Measurements from ENCODE around the gene PCDHGA1. TPM values are rescaled to one million over a fixed set of nuclear protein-coding genes. Genes with fewer than 3 reads are reported as not detected.

PCDHGA1 gene
- total RNA-seq, 2 donors: under 0.01 TPM

DNA sequence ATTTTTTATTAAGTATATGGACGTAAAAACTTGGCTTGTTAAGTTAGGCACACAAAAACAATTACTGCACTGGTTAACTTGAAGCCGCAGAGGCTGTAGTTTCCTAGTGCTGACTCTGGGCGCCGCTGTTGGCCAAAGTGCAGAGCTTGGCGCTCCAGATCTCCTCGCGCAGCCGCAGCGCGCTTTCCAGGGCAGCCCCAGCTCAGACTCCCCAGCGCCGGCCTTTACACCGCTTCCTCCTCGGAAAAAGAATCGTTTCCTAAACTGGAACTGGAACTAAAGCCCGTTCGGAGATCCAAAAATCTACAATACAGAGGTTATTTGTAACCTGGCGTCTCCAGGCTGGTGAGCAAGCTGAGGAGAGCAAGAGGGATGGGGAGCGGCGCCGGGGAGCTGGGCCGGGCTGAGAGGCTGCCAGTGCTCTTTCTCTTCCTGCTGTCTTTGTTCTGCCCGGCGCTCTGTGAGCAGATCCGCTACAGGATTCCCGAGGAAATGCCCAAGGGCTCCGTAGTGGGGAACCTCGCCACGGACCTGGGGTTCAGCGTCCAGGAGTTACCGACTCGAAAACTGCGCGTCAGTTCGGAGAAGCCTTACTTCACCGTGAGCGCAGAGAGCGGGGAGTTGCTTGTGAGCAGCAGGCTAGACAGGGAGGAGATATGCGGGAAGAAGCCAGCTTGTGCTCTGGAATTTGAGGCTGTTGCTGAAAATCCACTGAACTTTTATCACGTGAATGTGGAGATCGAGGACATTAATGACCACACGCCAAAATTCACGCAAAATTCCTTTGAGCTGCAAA lies 67.6 kb downstream of the PCDHGA1 start, which contains the start of gene PCDHGB5:
Gene PCDHGB5 (plus strand): TSS at position 192 of the 796 bp plus-strand sequence. CDS start 181 bp downstream, at position 373.

DNA sequence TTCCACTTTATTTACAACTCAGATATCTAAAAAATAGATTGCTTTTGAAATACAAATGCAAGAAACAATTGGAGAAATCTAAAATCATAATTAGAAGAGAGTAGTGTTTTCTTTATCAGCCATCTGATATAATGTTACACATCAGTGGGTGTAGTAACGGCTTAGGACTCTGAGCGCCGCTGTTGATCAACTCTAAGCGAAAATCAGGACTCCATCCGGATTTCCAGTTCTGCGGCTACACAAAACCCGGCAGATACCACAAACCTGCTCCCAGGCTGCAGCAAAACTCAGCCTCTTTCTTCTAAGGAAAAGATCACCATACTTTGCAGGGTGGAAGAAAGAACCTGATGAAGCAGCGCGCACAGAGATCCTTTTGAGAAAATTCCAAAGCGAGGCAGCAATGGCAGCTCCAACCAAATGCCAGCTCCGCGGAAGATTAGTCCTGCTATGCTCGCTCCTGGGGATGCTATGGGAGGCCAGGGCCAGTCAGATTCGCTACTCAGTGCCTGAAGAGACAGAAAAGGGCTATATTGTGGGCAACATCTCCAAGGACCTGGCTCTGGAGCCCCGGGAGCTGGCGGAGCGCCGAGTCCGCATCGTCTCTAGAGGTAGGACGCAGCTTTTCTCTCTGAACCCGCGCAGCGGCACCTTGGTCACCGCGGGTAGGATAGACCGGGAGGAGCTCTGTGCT lies 72.4 kb downstream of the PCDHGA1 start, which contains the start of gene PCDHGA9:
Gene PCDHGA9 (plus strand): TSS at position 226 of the 691 bp plus-strand sequence. CDS start 175 bp downstream, at position 401.

DNA sequence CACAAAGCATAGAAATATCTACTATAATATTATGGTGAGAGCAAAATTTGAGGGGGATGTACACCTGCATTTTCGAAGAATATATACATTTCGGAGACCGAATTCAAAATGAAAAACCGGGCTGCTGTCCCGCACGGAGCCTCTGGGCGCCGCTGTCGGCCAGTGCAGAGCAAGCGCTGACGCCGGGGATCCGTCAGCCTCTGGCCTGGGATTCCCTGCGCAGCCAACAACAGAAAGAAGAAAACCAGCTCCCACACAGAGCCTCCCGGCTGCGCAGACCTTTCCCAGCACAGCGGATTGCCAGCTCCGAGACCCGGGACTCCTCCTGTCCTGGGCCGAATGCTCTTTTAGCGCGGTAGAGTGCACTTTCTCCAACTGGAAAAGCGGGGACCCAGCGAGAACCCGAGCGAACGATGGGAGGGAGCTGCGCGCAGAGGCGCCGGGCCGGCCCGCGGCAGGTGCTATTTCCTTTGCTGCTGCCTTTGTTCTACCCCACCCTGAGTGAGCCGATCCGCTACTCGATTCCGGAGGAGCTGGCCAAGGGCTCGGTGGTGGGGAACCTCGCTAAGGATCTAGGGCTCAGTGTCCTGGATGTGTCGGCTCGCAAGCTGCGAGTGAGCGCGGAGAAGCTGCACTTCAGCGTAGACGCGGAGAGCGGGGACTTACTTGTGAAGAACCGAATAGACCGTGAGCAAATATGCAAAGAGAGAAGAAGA lies 77.6 kb downstream of the PCDHGA1 start, which contains the start of gene PCDHGB6:
Gene PCDHGB6 (plus strand): TSS at position 232 of the 716 bp plus-strand sequence. CDS start 182 bp downstream, at position 414.

DNA sequence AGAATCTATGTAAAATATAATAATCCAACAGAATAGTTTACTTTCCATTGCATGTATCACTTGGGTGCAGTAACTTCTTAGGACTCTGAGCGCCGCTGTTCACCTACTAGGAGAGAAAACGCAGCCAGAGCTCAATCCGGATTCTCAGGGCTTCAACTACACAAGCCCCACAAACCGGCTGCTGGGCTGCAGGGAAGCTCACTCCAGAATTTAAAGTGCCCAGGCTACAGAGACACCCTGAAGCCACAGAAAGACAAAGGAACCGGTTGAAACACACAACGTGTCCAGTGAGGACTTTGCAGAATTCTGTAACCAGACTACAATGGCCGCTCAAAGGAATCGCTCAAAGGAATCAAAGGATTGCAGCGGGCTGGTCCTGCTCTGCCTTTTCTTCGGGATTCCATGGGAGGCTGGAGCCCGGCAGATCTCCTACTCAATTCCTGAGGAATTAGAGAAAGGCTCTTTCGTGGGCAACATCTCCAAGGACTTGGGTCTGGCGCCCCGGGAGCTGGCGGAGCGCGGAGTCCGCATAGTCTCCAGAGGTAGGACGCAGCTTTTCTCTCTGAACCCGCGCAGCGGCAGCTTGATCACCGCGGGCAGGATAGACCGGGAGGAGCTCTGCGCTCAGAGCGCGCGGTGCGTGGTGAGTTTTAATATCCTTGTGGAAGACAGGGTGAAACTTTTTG lies 82.7 kb downstream of the PCDHGA1 start, which contains the start of gene PCDHGA10:
Gene PCDHGA10 (plus strand): TSS at position 134 of the 686 bp plus-strand sequence. CDS start 189 bp downstream, at position 323.

DNA sequence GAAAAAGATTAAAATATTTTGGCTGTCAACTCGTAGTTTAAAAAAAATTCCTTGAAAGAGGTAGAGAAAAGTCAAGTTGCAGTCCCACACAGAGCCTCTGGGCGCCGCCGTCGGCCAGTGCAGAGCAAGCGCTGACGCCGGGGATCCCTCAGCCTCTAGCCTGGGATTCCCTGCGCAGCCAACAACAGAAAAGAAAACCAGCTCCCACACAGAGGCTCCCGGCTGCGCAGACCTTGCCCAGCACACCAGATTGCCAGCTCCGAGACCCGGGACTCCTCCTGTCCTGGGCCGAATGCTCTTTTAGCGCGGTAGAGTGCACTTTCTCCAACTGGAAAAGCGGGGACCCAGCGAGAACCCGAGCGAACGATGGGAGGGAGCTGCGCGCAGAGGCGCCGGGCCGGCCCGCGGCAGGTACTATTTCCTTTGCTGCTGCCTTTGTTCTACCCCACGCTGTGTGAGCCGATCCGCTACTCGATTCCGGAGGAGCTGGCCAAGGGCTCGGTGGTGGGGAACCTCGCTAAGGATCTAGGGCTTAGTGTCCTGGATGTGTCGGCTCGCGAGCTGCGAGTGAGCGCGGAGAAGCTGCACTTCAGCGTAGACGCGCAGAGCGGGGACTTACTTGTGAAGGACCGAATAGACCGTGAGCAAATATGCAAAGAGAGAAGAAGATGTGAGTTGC lies 87.3 kb downstream of the PCDHGA1 start, which contains the start of gene PCDHGB7:
Gene PCDHGB7 (plus strand): TSS at position 184 of the 679 bp plus-strand sequence. CDS start 183 bp downstream, at position 367.

DNA sequence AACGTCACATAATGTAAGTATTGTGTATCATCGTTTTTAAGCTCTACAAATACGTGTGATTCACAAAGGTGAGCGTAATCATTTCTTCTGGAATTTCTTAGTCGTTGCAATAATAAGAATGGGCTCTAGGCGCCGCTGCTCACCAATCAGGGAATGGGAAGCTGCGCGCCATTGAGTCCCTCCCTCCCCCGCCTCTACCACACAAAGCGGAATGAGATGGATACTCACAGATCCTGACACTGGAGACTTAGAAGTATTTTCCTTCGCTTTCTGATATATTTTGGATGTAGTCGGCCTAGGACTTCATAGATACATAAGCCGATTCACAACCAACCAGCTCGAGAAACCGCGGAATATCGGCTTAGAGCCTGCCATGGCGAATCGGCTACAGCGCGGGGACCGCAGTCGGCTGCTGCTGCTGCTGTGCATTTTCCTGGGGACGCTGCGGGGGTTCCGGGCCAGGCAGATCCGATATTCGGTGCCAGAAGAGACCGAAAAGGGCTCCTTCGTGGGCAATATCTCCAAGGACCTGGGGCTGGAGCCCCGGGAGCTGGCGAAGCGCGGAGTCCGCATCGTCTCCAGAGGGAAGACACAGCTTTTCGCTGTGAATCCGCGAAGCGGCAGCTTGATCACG lies 90.7 kb downstream of the PCDHGA1 start, which contains the start of gene PCDHGA11:
Gene PCDHGA11 (plus strand): TSS at position 197 of the 634 bp plus-strand sequence. CDS start 177 bp downstream, at position 374.

DNA sequence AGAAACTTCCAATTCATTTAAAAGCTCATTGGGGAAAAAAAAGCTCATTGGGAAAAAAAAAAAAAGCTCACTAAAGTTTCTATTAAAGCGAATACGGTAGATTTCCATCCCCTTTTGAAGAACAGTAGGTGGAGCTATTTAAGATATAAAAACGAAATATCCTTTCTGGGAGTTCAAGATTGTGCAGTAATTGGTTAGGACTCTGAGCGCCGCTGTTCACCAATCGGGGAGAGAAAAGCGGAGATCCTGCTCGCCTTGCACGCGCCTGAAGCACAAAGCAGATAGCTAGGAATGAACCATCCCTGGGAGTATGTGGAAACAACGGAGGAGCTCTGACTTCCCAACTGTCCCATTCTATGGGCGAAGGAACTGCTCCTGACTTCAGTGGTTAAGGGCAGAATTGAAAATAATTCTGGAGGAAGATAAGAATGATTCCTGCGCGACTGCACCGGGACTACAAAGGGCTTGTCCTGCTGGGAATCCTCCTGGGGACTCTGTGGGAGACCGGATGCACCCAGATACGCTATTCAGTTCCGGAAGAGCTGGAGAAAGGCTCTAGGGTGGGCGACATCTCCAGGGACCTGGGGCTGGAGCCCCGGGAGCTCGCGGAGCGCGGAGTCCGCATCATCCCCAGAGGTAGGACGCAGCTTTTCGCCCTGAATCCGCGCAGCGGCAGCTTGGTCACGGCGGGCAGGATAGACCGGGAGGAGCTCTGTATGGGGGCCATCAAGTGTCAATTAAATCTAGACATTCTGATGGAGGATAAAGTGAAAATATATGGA lies 100.2 kb downstream of the PCDHGA1 start, which contains the start of gene PCDHGA12:
Gene PCDHGA12 (plus strand): TSS at position 176 of the 782 bp plus-strand sequence. CDS start 253 bp downstream, at position 429.

DNA sequence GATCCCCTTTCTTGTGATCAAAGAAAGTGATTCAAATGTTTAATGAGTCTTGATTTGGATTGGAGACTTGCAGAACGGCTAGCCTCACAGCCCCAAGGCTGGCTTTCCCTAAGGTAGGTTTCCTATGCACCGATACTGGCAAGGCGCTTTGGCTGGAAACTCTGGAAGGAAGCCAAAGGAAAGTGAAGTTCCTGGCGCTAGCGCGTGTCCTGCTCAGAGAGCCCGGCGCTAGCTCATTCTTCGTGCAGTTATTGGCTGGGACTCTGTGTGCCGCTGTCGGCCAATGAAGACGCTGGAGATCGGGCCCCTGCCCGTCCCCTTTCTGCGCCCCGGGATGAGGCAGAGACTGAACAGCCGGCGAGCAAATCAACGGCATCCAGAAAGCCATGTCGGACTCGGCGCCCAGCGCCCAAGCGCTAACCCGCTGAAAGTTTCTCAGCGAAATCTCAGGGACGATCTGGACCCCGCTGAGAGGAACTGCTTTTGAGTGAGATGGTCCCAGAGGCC lies 145.4 kb downstream of the PCDHGA1 start, which contains the start of gene PCDHGC3:
Gene PCDHGC3 (plus strand): TSS at position 342 of the 507 bp plus-strand sequence. CDS start 151 bp downstream, at position 493.

DNA sequence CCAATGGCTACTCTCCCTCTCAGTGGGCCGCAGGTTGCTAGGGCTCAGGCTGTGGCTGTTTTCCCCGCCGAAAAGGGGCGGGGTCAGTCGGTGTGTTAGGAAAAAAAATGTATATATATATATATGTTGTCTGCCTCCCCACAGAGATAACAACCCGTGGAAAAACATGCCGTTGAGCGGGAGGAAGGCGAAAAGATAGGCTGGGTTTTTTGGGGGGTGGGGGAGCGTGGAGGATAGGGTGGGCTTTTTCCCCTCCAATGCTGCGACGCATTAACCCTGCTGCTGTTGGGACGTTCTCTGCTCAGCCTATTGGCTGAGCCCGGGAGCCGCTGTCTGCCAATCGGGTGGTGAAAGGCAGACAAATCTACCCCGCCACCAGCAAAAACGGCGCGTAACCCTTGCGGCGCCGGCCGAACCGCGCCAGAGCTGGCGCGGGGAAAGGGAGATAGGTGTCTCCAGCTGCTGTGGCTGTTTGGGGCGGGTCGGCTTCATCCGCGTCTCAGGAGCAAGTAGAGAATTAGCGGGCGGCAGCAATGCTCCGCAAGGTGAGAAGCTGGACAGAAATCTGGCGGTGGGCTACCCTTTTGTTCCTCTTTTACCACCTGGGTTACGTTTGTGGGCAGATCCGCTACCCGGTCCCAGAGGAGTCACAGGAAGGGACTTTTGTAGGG lies 154.5 kb downstream of the PCDHGA1 start, which contains the start of gene PCDHGC4:
Gene PCDHGC4 (plus strand): TSS at position 390 of the 671 bp plus-strand sequence. CDS start 144 bp downstream, at position 534.

DNA sequence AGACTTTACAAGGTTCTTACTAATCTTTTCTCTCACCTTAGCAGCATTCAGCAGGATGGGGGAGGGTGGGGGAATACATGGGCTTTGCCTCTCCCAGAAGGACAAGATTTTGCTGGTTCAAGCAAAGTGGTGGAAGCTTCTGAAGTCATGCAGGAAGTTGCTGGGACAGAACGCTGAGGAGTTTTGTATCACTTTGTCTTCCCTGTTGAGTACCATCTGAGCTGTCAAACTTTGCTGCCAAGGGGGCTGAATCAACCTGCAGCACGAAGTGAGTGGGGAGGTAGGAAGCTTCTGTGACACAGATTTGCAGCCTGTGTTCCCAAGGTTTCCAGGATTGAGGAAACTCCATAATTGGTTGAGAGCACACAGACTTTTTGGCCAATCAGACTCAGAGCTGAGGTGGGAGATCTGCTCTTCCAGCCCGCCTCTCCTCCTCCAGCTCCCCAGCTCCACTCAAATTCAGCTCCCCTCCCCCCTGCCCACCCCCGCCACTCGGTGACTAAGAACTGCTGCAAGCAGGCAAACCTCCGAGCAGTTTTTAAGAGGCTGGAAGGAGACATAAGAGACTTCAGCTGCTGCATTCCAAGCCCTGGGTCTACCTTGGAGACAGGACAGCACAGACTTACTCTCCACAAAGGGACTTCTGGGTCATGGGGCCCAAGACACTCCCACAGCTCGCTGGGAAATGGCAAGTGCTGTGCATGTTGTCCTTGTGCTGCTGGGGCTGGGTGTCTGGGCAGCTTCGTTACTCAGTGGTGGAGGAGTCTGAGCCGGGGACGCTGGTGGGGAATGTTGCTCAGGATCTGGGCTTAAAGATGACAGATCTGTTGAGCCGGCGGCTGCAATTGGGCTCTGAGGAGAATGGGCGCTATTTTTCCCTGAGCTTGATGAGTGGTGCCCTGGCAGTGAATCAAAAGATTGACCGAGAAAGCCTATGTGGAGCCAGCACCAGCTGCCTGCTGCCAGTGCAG lies 158.6 kb downstream of the PCDHGA1 start, which contains the start of gene PCDHGC5:
Gene PCDHGC5 (plus strand): TSS at position 491 of the 971 bp plus-strand sequence. CDS start 160 bp downstream, at position 651.

Other genes with a start within 250 kb of the PCDHGA1 start
- under 1 TPM; under 0.01 to 0.34 TPM for gene PCDHB2, start 235.9 kb upstream of the PCDHGA1 start, total RNA-seq
- under 1 TPM in 1 of 2 donors, not detected in 1; under 0.01 TPM for gene PCDHB3, start 230.0 kb upstream of the PCDHGA1 start, total RNA-seq
- under 1 TPM in 1 of 2 donors, not detected in 1; 0.69 TPM for gene PCDHB4, start 208.7 kb upstream of the PCDHGA1 start, total RNA-seq
- under 1 TPM in 1 of 2 donors, not detected in 1; 0.69 TPM for gene PCDHB5, start 195.3 kb upstream of the PCDHGA1 start, total RNA-seq
- not detected for gene PCDHB6, start 180.5 kb upstream of the PCDHGA1 start, total RNA-seq
- under 1 TPM; under 0.01 TPM for gene PCDHB7, start 157.9 kb upstream of the PCDHGA1 start, total RNA-seq
- under 1 TPM in 1 of 2 donors, not detected in 1; under 0.01 TPM for gene PCDHB8, start 152.7 kb upstream of the PCDHGA1 start, total RNA-seq
- gene PCDHB16, start 148.1 kb upstream of the PCDHGA1 start, total RNA-seq: not detected
- gene PCDHB9, start 143.4 kb upstream of the PCDHGA1 start, total RNA-seq: under 1 TPM in 1 of 2 donors, not detected in 1; under 0.01 TPM
- gene PCDHB10, start 138.2 kb upstream of the PCDHGA1 start, total RNA-seq: under 1 TPM in 1 of 2 donors, not detected in 1; under 0.01 TPM
- not detected for gene PCDHB11, start 130.9 kb upstream of the PCDHGA1 start, total RNA-seq
- gene PCDHB12, start 121.8 kb upstream of the PCDHGA1 start, total RNA-seq: under 1 TPM in 1 of 2 donors, not detected in 1; under 0.01 TPM
- under 1 TPM; under 0.01 to 0.34 TPM for gene PCDHB13, start 116.6 kb upstream of the PCDHGA1 start, total RNA-seq
- gene PCDHB14, start 107.2 kb upstream of the PCDHGA1 start, total RNA-seq: under 1 TPM in 1 of 2 donors, not detected in 1; under 0.01 TPM
- not detected for gene PCDHB15, start 85.1 kb upstream of the PCDHGA1 start, total RNA-seq
- gene SLC25A2, start 26.5 kb upstream of the PCDHGA1 start, total RNA-seq: not detected
- gene TAF7, start 9.7 kb upstream of the PCDHGA1 start, total RNA-seq: 10 to 100 TPM; 24.8 to 46.6 TPM
- gene PCDHGA2, start 8.2 kb downstream of the PCDHGA1 start, total RNA-seq: under 1 TPM; 0.67 to 0.69 TPM
- gene PCDHGA3, start 13.3 kb downstream of the PCDHGA1 start, total RNA-seq: under 1 TPM; 0.67 to 0.69 TPM
- gene PCDHGB1, start 19.6 kb downstream of the PCDHGA1 start, total RNA-seq: under 1 TPM; 0.33 to 0.69 TPM
- 1 to 10 TPM in 1 of 2 donors, under 1 TPM in 1; 0.67 to 1.0 TPM for gene PCDHGA4, start 24.5 kb downstream of the PCDHGA1 start, total RNA-seq
- 1 to 10 TPM in 1 of 2 donors, under 1 TPM in 1; 0.67 to 1.0 TPM for gene PCDHGB2, start 29.5 kb downstream of the PCDHGA1 start, total RNA-seq
- gene PCDHGA5, start 33.6 kb downstream of the PCDHGA1 start, total RNA-seq: under 1 TPM; under 0.01 to 0.69 TPM
- gene PCDHGB3, start 39.7 kb downstream of the PCDHGA1 start, total RNA-seq: under 1 TPM; 0.69 to 1.00 TPM
- 1 to 10 TPM in 1 of 2 donors, under 1 TPM in 1; 1.00 to 2.1 TPM for gene PCDHGA6, start 43.4 kb downstream of the PCDHGA1 start, total RNA-seq
- gene PCDHGA7, start 52.2 kb downstream of the PCDHGA1 start, total RNA-seq: 1 to 10 TPM in 1 of 2 donors, under 1 TPM in 1; 0.67 to 1.0 TPM
- gene PCDHGB4, start 57.2 kb downstream of the PCDHGA1 start, total RNA-seq: 1 to 10 TPM; 5.3 to 5.9 TPM
- gene PCDHGA8, start 62.1 kb downstream of the PCDHGA1 start, total RNA-seq: under 1 TPM; 0.34 to 0.67 TPM
- gene PCDHGB5, start 67.4 kb downstream of the PCDHGA1 start, total RNA-seq: 10 to 100 TPM in 1 of 2 donors, 1 to 10 TPM in 1; 8.7 to 12.0 TPM
- gene PCDHGA9, start 72.3 kb downstream of the PCDHGA1 start, total RNA-seq: 1 to 10 TPM in 1 of 2 donors, under 1 TPM in 1; 1.00 to 1.4 TPM
- 1 to 10 TPM; 1.4 to 1.7 TPM for gene PCDHGB6, start 77.5 kb downstream of the PCDHGA1 start, total RNA-seq
- gene PCDHGA10, start 82.5 kb downstream of the PCDHGA1 start, total RNA-seq: 1 to 10 TPM; 4.5 to 5.0 TPM
- 1 to 10 TPM; 3.7 to 3.8 TPM for gene PCDHGB7, start 87.2 kb downstream of the PCDHGA1 start, total RNA-seq
- 1 to 10 TPM; 3.7 to 4.8 TPM for gene PCDHGA11, start 90.5 kb downstream of the PCDHGA1 start, total RNA-seq
- 10 to 100 TPM; 28.0 to 36.8 TPM for gene PCDHGA12, start 100.0 kb downstream of the PCDHGA1 start, total RNA-seq
- gene PCDHGC3, start 145.5 kb downstream of the PCDHGA1 start, total RNA-seq: 10 to 100 TPM; 50.2 to 64.6 TPM
- gene PCDHGC4, start 154.5 kb downstream of the PCDHGA1 start, total RNA-seq: 1 to 10 TPM; 1.4 to 1.7 TPM
- gene PCDHGC5, start 158.6 kb downstream of the PCDHGA1 start, total RNA-seq: 1 to 10 TPM; 1.0 to 2.0 TPM

All from melanocyte of skin (primary cell).